HG02852 (cell line): ENCODE measurements around the gene HNRNPA1.
A peak's percentile ranks its signal among the peaks of the same experiment; 100 is the strongest.
"Not testable (repeated sequence)": the region's sequence is repeated elsewhere in the genome, so short reads cannot be mapped to it uniquely, and the experiment has no call there.

Experiments
- ATAC-seq: cut with Tn5 transposase; IDR thresholded peaks from one replicate; pipeline ENCODE4 v1.9.1; 2021; ENCODE audit warnings: mild to moderate bottlenecking, moderate library complexity; ENCODE audit not compliant: unreplicated experiment

Gene HNRNPA1

GRCh38 chr12:54296393-54297099, 16.0 kb downstream of the HNRNPA1 start:
- ATAC-seq = no peak

GRCh38 chr12:54298904-54299303, 18.4 kb downstream of the HNRNPA1 start:
- ATAC-seq = no peak

GRCh38 chr12:54299515-54300224, 19.1 kb downstream of the HNRNPA1 start:
- no peak for ATAC-seq

- ATAC-seq = no peak
Observed at GRCh38 chr12:54300225-54300731, 19.8 kb downstream of the HNRNPA1 start.

DNA sequence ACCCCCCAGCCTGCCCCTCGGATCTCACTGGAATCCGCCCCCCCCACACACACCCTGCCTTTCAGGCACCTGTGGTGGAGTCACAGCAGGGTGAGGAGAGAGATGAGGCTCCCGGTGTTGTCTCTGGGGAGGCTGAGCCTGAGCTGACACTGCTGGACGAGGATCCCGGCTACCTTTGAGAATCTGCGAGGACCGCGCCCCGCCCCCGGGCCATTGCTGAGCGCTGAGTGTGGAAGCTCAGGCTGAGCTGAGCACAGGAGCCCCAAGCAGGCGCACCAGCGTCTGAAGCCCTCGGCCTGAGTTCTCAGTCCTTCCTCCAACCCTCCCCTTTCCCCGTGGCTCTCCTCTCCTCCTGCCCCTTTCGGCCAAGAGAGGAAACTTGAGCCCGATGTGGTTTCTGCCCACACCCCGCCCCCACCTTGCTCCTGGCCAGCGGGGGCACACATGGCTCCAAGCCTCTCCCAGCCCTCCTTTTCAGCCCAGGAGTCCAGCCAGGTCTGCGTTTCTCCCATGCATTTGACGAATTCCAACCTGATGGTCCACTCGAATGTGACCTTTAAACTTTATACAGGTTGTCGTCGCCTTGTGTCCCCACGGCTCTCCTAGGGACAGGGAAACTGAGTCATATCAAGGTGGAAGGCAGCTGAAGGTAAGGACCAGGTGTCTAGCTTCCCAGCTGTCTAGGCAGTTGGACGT, 20.4 kb downstream of the HNRNPA1 start, which contains the start of gene NFE2:
Gene NFE2 (minus strand): TSS at position 284 of the 696 bp plus-strand sequence. CDS start 5,767 bp downstream, outside the sequence.
- no peak for ATAC-seq

- ATAC-seq = no peak
Observed at GRCh38 chr12:54301428-54302048, 21.0 kb downstream of the HNRNPA1 start.

DNA sequence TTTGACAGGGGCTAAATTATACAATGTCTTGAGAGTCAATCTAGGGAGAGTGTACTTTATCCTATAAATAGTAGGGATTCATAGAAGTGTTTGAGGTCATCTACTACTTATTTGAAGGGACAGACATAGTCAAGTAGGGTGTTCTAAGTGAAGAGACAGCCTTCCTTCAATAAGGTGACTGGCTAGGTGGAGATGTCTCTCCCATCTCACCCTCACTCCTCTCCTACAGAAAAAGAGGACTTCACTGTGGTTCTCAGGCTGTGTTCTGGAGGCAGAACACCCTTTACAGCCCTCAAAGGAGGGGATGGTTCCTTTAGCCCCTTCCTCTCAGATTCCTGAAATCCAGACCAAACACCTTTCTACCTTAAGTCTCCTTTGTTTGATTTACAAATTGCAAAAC, 23.1 kb downstream of the HNRNPA1 start:
- no peak for ATAC-seq

DNA sequence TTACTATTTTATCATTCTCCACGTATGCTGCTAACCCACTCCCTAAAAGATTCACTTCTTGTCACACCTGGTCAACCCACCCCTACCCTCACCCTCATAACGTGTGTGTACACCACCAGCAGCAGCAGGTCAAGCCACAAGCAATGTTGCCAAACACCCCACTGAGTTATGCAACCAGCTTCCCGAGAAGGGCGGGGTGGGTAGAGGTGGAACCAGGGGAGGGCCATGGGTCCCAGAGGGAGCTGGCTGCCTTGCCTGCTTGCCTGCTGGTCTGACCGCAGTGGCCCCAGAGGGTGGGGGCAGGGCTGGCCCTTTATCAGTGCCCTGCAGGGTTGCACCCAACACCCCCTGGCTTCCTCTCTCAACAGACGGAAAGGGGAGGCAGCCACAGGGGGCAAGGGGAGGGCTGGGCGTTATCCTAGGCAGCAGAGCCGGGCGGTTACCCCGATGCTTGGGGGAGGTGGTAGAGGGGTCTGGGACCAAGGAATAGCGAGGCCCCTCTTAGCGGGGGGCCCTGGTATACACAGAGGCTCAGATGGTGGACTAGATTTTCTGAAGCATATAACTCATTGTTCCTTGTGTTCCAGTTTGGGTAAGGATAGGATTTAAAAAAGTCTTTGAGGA, 23.8 kb downstream of the HNRNPA1 start:
- ATAC-seq = no peak

DNA sequence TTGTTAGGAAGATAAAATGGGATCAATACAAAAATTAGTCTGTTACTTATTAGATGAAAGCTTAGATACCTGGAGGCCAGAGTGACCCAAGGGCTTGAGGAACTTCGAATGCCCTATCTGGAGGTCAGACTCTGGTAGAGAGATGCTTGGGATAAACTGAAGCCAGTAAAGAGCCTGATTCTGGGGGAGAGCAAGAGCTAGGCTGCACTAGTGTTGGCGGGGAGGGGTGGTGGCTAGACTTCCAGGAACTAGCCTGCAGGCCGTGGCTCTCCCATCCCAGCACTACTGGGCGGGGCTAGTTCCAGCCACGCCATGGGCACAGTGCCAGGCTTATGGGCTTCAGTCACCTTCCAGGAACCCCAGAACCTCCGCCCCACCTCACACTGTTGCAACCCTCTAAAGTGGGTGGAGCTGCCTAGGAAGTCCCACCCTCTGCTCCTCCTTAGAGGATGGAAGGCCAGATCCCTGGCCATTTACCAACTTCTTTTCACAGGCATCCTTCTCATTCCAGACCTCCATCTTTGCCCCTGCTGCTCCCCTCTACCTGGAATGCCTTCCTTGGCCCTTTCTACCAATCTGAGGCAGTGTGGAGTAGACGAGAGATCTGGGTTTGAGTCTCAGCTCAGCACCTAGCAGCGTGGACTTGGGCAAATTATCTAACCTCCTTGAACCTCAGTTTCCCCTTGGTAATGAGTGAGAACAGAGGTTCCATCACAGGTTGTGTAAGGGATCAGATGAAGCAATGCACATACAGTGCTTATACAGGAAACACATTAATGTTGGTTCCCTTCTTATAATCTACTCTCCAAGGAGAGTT, 26.6 kb downstream of the HNRNPA1 start:
- no peak for ATAC-seq

DNA sequence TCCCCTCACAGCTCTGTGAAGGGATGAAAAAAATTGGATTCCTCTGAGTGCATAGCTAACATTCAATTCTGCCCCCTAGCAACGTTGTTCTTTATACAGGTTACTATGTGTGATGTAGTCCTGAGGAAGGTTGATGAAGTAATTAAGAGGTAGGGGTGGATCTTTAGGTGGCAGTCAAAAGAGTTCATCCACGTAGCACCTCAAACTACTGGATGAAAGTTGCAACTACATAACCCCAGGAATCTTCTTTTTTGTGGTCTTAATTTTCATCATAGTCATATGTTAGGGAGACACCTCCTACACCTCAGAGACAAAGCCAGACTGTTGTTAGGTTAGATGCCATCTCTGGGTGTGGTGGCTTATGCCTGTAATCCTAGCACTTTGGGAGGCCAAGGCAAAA, 30.5 kb downstream of the HNRNPA1 start:
- no peak for ATAC-seq

- not testable (repeated sequence) for ATAC-seq
Observed at GRCh38 chr12:54312309-54312708, 31.8 kb downstream of the HNRNPA1 start.

DNA sequence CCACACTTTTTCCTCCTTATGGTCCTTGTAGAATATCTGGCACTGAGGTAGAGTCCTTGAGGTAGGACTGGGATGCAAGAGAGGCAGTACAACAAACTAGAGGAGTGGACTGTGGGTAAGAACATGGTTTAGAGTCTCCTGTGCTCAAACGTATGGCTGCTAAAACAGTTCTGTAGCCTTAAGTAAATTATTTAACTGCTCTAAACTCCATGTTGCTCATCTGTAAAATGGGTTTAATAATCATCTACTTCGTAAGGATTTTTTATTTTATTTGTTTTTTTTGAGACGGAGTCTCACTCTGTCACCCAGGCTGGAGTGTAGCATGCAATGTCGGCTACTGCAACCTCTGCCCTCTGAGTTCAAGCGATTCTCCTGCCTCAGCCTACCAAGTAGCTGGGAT, 40.8 kb downstream of the HNRNPA1 start:
- no peak for ATAC-seq

- peak; percentile 97 for ATAC-seq
Observed at GRCh38 chr12:54324617-54325441, 44.3 kb downstream of the HNRNPA1 start, which contains the start of gene COPZ1. TSS of gene COPZ1 (plus strand) at chr12:54325131. CDS start at chr12:54325164, 33 bp downstream.

DNA sequence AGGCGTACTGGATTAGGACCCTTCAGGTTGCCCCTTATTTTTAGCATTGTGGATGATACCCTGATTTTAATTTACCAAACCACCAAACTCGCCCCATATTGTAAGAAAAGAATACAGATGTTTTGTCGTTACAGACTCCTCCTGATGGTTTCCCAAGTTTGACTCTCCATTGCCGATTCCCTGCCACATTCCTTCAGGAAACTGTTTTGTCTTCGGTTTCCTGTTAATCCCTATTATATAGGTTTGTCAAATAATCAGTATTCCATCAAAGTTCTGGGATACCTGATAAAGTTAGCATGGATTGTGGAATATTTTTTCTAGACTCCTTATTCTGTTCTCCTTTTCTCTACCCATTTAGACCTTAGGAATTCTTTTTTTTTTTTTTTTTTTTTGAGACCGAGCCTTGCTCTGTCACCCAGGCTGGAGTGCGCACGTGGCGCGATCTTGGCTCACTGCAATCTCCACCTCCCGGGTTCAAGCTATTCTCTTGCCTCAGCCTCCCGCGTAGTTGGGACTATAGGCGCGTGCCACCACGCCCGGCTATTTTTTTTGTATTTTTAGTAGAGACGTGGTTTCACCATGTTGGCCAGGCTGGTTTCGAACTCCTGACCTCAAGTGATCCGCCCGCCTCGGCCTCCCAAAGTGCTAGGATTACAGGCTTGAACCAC, 45.0 kb downstream of the HNRNPA1 start:
- ATAC-seq = not testable (repeated sequence)

DNA sequence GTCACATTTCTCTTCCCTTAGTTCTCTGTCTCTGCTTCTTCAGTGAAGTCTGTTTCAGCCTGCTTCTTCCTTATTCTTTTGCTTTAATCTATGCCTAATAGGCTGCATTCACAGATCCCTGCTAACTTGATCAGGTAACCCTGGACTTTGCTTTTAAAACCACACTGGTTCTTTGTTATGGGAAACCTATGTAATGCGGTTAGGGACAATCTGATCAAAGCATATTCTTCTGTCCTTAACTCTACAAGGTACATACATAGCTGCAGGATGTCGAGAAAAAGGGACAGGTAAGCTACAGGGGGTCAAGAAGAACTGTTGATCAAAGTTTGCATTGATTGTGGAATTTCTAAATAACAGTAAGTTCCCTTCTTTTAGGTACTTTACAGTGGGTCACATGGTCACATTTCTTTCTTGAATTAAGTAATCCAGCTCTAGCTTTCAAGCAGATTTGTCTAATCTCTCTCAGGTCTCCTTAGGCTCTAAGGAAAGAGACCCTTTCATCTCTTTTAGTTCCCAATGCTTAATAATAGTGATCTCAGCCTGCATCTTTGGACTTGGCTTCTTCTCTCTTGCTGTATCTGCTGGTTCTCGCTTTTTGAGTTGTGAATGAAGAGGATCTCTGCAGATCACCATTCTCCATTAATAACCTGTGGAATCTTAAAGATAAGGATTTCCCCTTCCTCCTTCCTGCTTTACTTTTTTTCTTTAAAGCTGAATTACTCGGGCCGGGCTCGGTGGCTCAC, 48.2 kb downstream of the HNRNPA1 start:
- ATAC-seq = no peak

DNA sequence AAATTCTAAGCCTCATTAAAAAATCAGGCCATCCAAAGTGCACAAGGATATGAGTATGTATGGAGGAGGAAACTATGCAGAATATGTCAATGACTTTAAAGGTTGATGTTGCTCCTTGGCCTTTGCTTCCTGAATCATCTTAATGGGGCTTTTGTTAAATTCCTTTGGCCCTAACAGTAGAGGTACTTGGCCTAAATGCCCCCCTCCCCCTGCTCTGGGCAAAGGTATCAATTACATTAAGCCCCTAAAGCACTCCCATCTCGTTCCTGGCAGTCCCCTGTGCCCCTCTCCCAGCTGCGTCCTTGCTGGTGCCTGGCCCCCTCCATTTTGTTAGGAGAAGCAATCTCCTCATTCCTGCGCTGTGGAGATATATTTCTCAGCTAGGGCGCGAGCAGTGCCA, 49.2 kb downstream of the HNRNPA1 start:
- ATAC-seq = no peak

DNA sequence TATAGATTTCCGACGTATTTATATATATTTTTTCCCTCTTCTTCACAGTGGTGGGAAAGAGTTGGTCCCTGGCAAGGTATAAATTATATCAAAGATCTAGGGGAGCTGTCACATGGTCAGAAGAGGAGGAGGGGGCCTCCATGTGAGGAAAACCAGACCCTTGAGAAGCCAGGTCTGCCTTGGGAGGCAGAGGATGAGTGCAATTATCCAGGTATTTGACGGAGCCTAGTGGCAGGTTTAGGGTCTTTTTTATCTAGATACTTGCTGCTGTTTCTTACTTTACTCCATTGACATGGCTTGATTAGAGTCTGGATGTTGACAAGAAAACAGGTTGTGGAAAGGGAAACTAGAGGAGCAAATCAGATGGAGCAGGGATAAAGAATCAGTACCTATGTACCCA, 49.9 kb downstream of the HNRNPA1 start:
- no peak for ATAC-seq

DNA sequence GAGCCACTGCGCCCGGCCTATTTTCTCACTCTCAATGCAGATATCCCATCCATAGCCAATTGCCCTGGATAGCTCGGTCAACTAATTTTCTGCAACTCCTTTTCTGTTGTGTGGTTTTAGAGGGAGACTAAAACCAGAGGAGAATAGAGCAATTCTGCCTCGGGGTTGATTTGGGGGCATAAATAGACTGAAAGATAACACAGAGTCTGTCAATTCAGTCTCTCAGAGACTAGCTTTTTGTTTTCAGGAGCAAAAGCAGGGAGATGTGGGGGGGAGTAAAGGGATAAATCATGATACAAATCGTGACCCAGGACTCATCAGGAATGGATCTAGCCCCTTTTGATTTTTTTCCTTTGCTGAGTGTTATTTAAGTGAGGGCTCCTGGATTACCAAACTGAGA, 50.9 kb downstream of the HNRNPA1 start:
- ATAC-seq = no peak
